OCI-LY7 (cell line): Measurements from ENCODE around the gene RFX3. TPM values are rescaled to one million over a fixed set of nuclear protein-coding genes. Genes with fewer than 3 reads are reported as not detected.

ENCODE experiments used
- BruUV-seq: library from RNA; stranded (reverse); fragments of 400-500 nt; replicated peaks from 2 replicates; lab custom pipeline; 2021; lab: Mats Ljungman, UMichigan
- CTCF ChIA-PET: fragments of 300-600 bp; sonication (Branson Sonifier 250); formaldehyde crosslinking; loops from one replicate; lab custom pipeline; 2022; ENCODE audit warnings: antibody characterized with exemption; ENCODE audit not compliant: unreplicated experiment; lab: Charles Lee
- POLR2A ChIA-PET: fragments of 300-600 bp; sonication (Branson Sonifier 250); formaldehyde crosslinking; loops from one replicate; lab custom pipeline; 2022; ENCODE audit warnings: antibody characterized with exemption; lab: Charles Lee
- DNase-seq: peaks from one replicate; pipeline ENCODE4 v3.0.0-alpha.2; 2015; ENCODE audit warnings: low spot score
- H2AFZ ChIP-seq: fragments of 200-600 bp; sonication (generic), shearing (Covaris generic); 2 replicates; pipeline ENCODE4 v1.6.1; 2014; ENCODE audit warnings: mild to moderate bottlenecking, antibody characterized with exemption, low read length, moderate library complexity
- H3K27ac ChIP-seq: fragments of 200-600 bp; sonication (generic); 2 replicates; pipeline ENCODE4 v1.5.1; 2014; ENCODE audit warnings: mixed run types, low read depth, mild to moderate bottlenecking, moderate library complexity, low read length, inconsistent platforms; ENCODE audit not compliant: poor library complexity, severe bottlenecking
- H3K36me3 ChIP-seq: fragments of 200-600 bp; sonication (generic); 2 replicates; pipeline ENCODE4 v1.6.1; 2014; ENCODE audit warnings: mild to moderate bottlenecking, antibody characterized with exemption, low read length, moderate library complexity, mixed read lengths; ENCODE audit not compliant: insufficient read depth
- H3K4me1 ChIP-seq: fragments of 200-600 bp; sonication (generic); 2 replicates; pipeline ENCODE4 v1.5.1; 2014; ENCODE audit warnings: mild to moderate bottlenecking, low read length; ENCODE audit not compliant: insufficient read depth, poor library complexity, severe bottlenecking
- H3K4me2 ChIP-seq: fragments of 200-600 bp; sonication (generic); 2 replicates; pipeline ENCODE4 v1.6.1; 2014; ENCODE audit warnings: mild to moderate bottlenecking, low read length
- H3K4me3 ChIP-seq: fragments of 200-600 bp; sonication (generic); 2 replicates; pipeline ENCODE4 v1.5.1; 2014; ENCODE audit warnings: mild to moderate bottlenecking, low read depth, low read length; ENCODE audit not compliant: poor library complexity, severe bottlenecking
- H3K79me2 ChIP-seq: fragments of 200-600 bp; sonication (generic); 2 replicates; pipeline ENCODE4 v1.6.1; 2016; ENCODE audit warnings: low read depth, mild to moderate bottlenecking, low read length, moderate library complexity, mixed read lengths; ENCODE audit not compliant: insufficient read depth
- H3K9me2 ChIP-seq: fragments of 200-600 bp; sonication (generic); 2 replicates; pipeline ENCODE4 v1.6.1; 2016; ENCODE audit warnings: mild to moderate bottlenecking, low read length, mixed read lengths; ENCODE audit not compliant: insufficient read depth
- H3K9me3 ChIP-seq: fragments of 200-600 bp; sonication (generic); 2 replicates; pipeline ENCODE4 v1.6.1; 2014; ENCODE audit warnings: mild to moderate bottlenecking, mixed run types, low read length, mixed read lengths
- H4K20me1 ChIP-seq: fragments of 200-600 bp; sonication (generic); 2 replicates; pipeline ENCODE4 v1.6.1; 2014; ENCODE audit warnings: mild to moderate bottlenecking, antibody characterized with exemption, low read length, moderate library complexity, mixed read lengths; ENCODE audit not compliant: insufficient read depth
- EZH2phosphoT487 ChIP-seq: fragments of 200-600 bp; sonication (generic); IDR thresholded peaks from 2 replicates; pipeline ENCODE4 v1.6.1; 2018; ENCODE audit warnings: low read depth, borderline replicate concordance, mild to moderate bottlenecking, mixed run types, antibody characterized with exemption, low read length, moderate library complexity, mixed read lengths
- intact Hi-C: fragments of 100-400 bp; cut with micrococcal nuclease; formaldehyde crosslinking; loops from one replicate; pipeline ENCODE4 v1.10.0; 2022; ENCODE audit not compliant: unreplicated experiment
- total RNA-seq, 2 experiments: library from RNA; depleted of rRNA in 1 of 2; stranded (reverse); fragments of >200 nt in 1 of 2; shearing (Covaris generic) in 1 of 2; gene quantifications; 2 replicates each; pipeline ENCODE4 v1.2.3, GENCODE V29; 2014 to 2022
- TF ChIP-seq, protein P1 (sequence below): fragments of 200-600 bp; sonication (generic); conservative IDR thresholded peaks from 2 replicates; pipeline ENCODE4 v1.5.1; 2014; ENCODE audit warnings: mild to moderate bottlenecking, antibody characterized with exemption, low read length, moderate library complexity, mixed read lengths

The RFX3 gene
- total RNA-seq, 2 experiments from 2014 or later = 6.9 to 18.1 TPM

DNA sequence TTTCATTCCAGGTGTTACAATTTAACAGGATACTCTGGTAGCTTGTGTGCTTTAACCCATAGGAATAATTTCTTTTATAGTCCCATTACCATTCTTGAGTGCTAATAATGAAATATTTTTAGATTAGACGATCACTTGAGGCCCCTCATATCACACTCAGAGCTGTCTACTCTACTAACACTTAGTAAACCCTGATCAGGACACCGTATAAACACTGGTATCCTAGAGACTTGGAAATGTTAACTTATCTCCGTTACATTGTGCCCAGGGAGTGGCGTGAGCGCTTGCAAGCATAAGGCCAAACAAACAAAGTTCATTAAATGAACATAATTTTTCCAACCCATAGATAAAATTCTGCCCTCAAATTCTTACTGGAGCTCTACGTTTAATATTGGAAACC lies 42.2 kb upstream of the RFX3 start:
- no peak overlapping the region for H3K4me2 ChIP-seq
- intact Hi-C loops = no loop called here
- no peaks in the 10 kb centered on the region for H4K20me1 ChIP-seq
- H2AFZ ChIP-seq = no peak overlapping the region
- BruUV-seq = no TSS peak
- H3K4me3 ChIP-seq = no peak overlapping the region
- TF ChIP-seq EZH2phosphoT487 = no peak
- TF ChIP-seq, protein P1, sequence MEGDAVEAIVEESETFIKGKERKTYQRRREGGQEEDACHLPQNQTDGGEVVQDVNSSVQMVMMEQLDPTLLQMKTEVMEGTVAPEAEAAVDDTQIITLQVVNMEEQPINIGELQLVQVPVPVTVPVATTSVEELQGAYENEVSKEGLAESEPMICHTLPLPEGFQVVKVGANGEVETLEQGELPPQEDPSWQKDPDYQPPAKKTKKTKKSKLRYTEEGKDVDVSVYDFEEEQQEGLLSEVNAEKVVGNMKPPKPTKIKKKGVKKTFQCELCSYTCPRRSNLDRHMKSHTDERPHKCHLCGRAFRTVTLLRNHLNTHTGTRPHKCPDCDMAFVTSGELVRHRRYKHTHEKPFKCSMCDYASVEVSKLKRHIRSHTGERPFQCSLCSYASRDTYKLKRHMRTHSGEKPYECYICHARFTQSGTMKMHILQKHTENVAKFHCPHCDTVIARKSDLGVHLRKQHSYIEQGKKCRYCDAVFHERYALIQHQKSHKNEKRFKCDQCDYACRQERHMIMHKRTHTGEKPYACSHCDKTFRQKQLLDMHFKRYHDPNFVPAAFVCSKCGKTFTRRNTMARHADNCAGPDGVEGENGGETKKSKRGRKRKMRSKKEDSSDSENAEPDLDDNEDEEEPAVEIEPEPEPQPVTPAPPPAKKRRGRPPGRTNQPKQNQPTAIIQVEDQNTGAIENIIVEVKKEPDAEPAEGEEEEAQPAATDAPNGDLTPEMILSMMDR = no peak
- H3K79me2 ChIP-seq = no peaks in the 10 kb centered on the region
- POLR2A ChIA-PET = interaction anchor here (1.1 kb wide), 1 partner anchor 17 kb away, joined by 3 read pairs; no protein-coding TSS in a partner anchor
- H3K9me2 ChIP-seq = no peaks in the 10 kb centered on the region
- no peaks in the 10 kb centered on the region for H3K36me3 ChIP-seq
- DNase-seq = no peak
- no peaks in the 10 kb centered on the region for H3K4me1 ChIP-seq
- H3K9me3 ChIP-seq = no peaks in the 10 kb centered on the region
- H3K27ac ChIP-seq = no peak overlapping the region
- CTCF ChIA-PET = no interaction called here

DNA sequence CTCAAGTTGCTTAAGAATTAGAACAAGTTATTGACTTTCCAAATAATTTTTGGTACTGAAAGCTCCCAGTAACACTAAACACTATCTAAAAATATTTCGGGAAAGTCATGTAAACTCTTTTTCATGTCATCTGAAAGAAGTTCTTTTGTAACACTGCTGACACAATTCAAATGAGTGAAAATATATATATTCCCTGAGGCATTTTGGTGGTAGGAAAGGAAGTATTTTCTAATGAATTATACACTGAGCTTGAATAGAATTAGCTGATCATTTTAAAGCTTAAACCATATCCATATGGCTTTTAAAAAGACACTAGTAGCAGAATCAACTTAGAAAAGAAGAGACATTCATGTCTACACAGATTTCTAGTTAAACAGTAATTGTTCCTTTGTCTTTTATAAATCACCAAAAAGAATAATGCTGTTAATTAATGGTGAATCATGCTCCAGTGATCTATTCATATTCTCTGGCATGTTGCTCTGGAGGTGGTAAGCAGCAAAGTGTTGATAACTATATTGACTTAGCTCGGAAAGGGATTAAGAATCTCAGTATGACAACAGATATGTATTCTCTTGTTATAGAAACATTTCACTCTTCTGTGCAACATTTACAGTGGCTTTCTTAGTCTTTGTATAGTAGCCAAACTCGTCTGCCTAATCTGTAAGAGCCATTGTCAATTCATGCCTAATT lies 27.4 kb upstream of the RFX3 start:
- CTCF ChIA-PET = no interaction called here
- no peaks in the 10 kb centered on the region for H3K36me3 ChIP-seq
- no peak overlapping the region for H3K4me3 ChIP-seq
- TF ChIP-seq, protein P1 = no peak
- TF ChIP-seq EZH2phosphoT487 = no peak
- POLR2A ChIA-PET = interaction anchor here (0.7 kb wide), 1 partner anchor 265 kb away, joined by 3 read pairs; no protein-coding TSS in a partner anchor
- no peak for DNase-seq
- no peaks in the 10 kb centered on the region for H3K9me3 ChIP-seq
- BruUV-seq = no TSS peak
- H3K27ac ChIP-seq = no peak overlapping the region
- no peak overlapping the region for H3K4me2 ChIP-seq
- no peaks in the 10 kb centered on the region for H3K4me1 ChIP-seq
- H2AFZ ChIP-seq = no peak overlapping the region
- H4K20me1 ChIP-seq = no peaks in the 10 kb centered on the region
- no peaks in the 10 kb centered on the region for H3K9me2 ChIP-seq
- H3K79me2 ChIP-seq = no peaks in the 10 kb centered on the region
- intact Hi-C loops = no loop called here

DNA sequence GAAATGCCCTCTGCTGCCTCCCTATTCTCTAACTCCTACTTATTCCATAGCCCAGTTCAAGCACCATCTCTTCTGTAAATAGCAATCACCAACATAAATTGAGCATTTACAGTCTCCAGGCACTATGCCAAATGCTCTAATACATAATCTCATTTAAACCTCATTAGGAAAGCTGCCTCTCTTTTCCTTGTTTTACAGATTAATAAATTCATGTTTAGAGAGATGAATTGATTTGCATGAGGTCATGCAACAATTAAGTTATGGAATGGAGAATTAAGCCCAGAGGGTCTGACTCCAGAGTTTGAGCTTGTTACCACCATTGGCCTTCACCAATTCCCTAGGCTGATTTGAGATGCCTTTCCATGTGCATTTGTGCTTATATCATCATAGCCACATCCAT lies 23.4 kb upstream of the RFX3 start:
- no peak for DNase-seq
- Histone ChIP-seq H2AFZ (no peak overlapping the region), H3K9me3 (no peaks in the 10 kb centered on the region), H4K20me1 (no peaks in the 10 kb centered on the region), H3K79me2 (no peaks in the 10 kb centered on the region), H3K4me1 (no peaks in the 10 kb centered on the region), H3K27ac (no peak overlapping the region), H3K4me2 (no peak overlapping the region), H3K4me3 (no peak overlapping the region), H3K9me2 (no peaks in the 10 kb centered on the region), H3K36me3 (no peaks in the 10 kb centered on the region)
- ChIA-PET CTCF (no interaction called here), POLR2A (no interaction called here)
- no peak for TF ChIP-seq EZH2phosphoT487
- TF ChIP-seq, protein P1 = no peak
- intact Hi-C loops = no loop called here
- no TSS peak for BruUV-seq
